OCI-LY1 (cell line): ENCODE data around the gene LMX1B.

ENCODE experiments used
- EZH2 ChIP-seq: fragments of 200-600 bp; sonication (generic), shearing (Covaris generic); IDR thresholded peaks from 2 replicates; pipeline ENCODE4 v1.8.0; 2017; ENCODE audit warnings: borderline replicate concordance, mixed run types, mild to moderate bottlenecking, antibody characterized with exemption, low read length, moderate library complexity, mixed read lengths
- TF ChIP-seq, protein P1 (sequence below): fragments of 200-600 bp; sonication (generic), shearing (Covaris generic); IDR thresholded peaks from 2 replicates; pipeline ENCODE4 v1.5.1; 2017; ENCODE audit warnings: mild to moderate bottlenecking, antibody characterized with exemption, low read length, moderate library complexity, mixed read lengths

GRCh38 chr9:126599047-126599650, 14.6 kb upstream of the LMX1B start:
- TF ChIP-seq, protein P1, sequence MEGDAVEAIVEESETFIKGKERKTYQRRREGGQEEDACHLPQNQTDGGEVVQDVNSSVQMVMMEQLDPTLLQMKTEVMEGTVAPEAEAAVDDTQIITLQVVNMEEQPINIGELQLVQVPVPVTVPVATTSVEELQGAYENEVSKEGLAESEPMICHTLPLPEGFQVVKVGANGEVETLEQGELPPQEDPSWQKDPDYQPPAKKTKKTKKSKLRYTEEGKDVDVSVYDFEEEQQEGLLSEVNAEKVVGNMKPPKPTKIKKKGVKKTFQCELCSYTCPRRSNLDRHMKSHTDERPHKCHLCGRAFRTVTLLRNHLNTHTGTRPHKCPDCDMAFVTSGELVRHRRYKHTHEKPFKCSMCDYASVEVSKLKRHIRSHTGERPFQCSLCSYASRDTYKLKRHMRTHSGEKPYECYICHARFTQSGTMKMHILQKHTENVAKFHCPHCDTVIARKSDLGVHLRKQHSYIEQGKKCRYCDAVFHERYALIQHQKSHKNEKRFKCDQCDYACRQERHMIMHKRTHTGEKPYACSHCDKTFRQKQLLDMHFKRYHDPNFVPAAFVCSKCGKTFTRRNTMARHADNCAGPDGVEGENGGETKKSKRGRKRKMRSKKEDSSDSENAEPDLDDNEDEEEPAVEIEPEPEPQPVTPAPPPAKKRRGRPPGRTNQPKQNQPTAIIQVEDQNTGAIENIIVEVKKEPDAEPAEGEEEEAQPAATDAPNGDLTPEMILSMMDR: no peak; the same call in 1 of the 2 replicates
- TF ChIP-seq EZH2: no peak
